AG09309 (cell line): ENCODE measurements around the gene IGSF22.

Experiments used
- DNase-seq: peaks from one replicate; pipeline ENCODE4 v3.0.0-alpha.2; 2010; ENCODE audit warnings: low read depth
- H3K4me3 ChIP-seq: 2 replicates; pipeline ENCODE4 v1.5.1; 2011; ENCODE audit warnings: mild to moderate bottlenecking, low read depth, low read length, moderate library complexity; ENCODE audit not compliant: control insufficient read depth
- CTCF ChIP-seq: IDR thresholded peaks from 2 replicates; pipeline ENCODE4 v1.5.1; 2011; ENCODE audit warnings: mild to moderate bottlenecking, low read depth, low read length, inconsistent platforms; ENCODE audit not compliant: insufficient read depth, control insufficient read depth; ENCODE audit errors: missing control alignments

Gene IGSF22

GRCh38 chr11:18761144-18761543 lies 35.2 kb upstream of the IGSF22 start:
- no peak overlapping the region for H3K4me3 ChIP-seq
- DNase-seq = no peak
- no peak for TF ChIP-seq CTCF

GRCh38 chr11:18757811-18758210 lies 31.8 kb upstream of the IGSF22 start:
- H3K4me3 ChIP-seq = no peak overlapping the region
- DNase-seq = no peak
- TF ChIP-seq CTCF = no peak

GRCh38 chr11:18756889-18757288 lies 30.9 kb upstream of the IGSF22 start:
- DNase-seq = no peak
- TF ChIP-seq CTCF = no peak
- H3K4me3 ChIP-seq = no peak overlapping the region

GRCh38 chr11:18754308-18754707 lies 28.3 kb upstream of the IGSF22 start:
- DNase-seq = no peak
- TF ChIP-seq CTCF = no peak
- no peak overlapping the region for H3K4me3 ChIP-seq

GRCh38 chr11:18752502-18752901 lies 26.5 kb upstream of the IGSF22 start:
- DNase-seq = no peak
- no peak for TF ChIP-seq CTCF

GRCh38 chr11:18750944-18751343 lies 25.0 kb upstream of the IGSF22 start:
- no peak for DNase-seq
- TF ChIP-seq CTCF = no peak

More at GRCh38 chr11:18752502-18752901, 26.5 kb upstream of the IGSF22 start:
- H3K4me3 ChIP-seq = no peak overlapping the region

More at GRCh38 chr11:18750944-18751343, 25.0 kb upstream of the IGSF22 start:
- H3K4me3 ChIP-seq = no peak overlapping the region
